HG02571 (cell line): Measurements from ENCODE around the gene MYO18B.

ENCODE experiments used
- ATAC-seq: cut with Tn5 transposase; IDR thresholded peaks from one replicate; pipeline ENCODE4 v1.9.1; 2021; ENCODE audit warnings: mild to moderate bottlenecking, moderate library complexity; ENCODE audit not compliant: unreplicated experiment

Gene MYO18B

DNA sequence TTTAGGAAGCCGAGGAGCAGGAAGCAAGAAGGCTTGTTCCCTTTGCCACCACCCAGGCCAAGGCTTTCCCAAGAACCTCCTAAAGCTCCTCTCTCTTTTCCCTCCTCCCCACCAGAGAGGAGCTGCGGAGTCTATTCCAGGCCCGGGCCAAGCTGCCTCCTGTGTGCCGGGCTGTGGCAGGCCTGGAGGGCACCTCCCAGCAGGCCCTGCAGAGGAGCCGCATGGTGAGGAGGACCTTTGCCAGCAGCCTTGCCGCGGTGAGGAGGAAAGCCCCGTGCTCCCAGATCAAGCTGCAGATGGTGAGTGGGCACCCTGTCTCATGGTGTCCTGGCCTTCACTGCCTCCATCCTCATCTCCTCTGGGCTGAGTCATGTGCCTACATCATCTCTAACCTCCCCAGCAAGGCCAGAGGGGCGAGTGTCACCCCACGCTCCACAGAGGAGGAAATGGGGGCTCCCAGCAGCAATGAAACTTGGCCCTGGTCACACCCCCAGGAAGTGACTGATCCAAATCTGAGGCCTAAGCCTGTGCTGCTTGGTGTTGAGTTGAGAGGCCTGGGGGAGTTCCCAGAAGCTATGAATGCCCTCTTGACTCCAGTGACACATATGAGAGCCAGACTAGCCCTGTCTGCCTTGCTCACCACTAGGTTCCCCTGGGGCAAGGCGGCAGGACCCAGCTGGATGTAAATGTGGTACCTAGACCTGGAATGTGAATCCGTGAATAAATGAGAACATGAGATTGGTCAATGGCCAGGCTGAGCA, 104.2 kb downstream of the MYO18B start:
- ATAC-seq, result no peak

DNA sequence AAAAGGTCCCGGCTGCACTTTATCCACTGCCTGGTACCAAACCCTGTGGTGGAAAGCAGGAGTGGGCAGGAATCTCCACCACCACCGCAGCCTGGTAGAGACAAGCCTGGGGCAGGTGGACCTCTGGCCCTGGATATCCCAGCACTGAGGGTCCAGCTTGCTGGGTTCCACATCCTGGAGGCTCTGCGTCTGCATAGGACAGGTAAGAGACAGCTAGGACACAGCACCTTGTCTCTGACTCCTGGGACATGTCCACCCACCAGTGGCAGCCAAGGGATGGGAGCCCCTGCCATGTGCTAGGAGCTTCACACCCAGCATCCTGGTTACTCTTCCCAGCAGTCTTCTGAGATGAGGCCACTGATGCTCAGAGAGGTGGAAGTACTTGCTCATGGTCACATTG, 105.5 kb downstream of the MYO18B start:
- no peak for ATAC-seq

DNA sequence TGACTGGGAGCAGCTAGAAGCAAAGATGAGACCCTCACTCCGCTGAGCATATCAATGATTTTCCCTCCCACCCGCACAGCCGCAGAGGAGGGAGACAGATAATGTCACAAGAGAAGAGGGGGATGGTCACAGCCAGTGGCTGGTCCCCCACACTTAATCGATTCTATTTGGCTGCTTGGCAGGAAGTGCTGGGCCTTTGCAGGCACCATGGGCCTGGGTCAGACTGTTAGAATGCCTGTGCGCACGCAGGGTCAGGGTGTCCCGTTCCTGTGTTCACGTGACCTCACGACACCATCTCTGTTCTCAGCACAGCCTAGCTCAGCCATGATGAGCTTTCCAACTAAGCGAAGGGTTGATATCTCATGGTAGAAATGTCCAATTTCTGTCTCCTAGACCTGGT, 107.0 kb downstream of the MYO18B start:
- no peak for ATAC-seq

DNA sequence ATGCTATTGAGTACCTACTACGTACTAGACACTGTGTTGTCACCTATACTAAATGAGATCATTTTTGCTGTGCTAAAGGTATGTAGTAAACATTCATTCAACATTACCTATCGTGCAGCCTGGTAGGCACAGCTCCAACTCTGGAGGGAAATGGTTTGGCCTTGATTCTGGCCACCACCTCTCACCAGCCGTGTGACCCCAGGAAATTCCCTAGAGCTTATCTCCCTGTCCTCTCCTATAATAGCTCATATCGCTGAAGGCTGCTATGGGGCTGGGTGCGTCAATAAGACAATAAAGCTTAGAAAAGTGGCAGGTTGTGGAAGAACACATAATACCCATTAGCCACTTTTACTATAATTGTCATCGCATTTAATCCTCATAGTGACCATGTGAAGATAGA, 107.5 kb downstream of the MYO18B start:
- no peak for ATAC-seq

DNA sequence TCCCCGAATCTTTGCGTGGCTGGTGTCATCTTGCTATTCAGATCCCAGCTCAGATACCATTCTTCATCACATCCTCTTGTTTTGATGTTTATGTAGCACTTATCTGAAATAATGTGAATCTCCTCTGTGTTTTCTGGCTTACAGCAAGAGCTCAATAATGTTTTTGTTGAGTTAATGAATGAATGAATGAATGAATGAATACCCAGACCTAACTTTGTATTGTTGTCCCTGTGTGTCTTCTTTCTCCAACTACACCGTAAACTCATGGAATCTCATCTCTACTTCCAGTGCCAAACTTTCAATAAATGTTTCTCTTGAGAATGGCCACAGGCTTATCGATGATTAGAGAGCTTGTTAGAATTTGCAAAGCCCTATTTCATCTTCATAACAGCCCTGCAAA, 110.2 kb downstream of the MYO18B start:
- ATAC-seq, result no peak

DNA sequence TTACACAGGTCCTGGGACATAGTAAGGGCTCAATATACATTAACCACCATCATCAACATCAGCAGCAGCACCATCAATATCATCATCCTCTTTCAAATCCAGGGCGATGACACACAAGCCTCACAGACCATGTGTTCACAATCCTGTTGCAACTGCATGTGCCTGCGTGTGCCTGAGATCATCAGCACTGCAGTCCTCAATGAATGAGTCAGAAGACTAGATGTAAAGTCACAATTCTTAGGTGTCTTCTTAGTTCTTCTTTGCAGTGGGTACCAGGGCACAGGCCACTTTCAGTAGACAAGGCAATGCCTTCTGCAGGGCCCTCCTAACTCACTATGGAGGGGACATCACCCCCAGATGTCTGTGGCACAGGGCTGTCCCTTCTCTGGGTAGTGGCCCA, 111.1 kb downstream of the MYO18B start:
- no peak for ATAC-seq

DNA sequence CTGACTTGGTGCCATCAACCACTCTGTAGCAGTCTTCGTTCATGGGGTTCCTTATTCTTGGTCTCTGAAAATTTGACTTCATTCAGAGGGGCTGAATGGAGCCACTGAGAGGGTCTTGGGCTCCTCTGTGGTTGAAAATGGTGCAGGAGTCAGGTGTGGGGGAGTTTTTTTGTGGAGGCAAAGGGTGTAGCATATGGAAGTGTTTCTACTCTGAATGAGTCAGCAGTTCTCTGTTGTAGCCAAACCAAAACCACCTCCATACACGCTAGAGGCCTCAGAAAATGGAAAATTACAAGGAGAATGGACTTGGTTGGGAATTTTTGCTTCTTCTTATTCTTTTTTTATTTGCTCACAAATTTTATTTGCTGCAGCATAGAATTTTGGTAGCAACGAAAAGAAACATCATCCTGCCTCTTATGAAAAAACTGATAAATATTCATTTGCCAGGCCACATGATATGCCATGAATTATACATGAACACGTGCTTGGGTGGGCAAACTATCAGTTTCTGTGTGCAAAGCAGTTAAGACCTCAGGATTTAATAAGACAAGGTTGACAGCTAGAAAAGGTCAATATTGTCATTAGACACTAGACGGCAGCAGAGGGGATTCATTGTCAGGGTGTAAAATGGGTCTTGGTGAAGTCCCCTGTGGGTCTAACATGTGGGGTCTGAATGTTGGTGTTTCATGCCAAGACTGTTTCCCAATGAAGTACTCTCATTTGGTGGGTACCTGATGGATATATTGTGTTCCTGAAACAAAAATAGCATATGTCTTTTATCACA, 111.7 kb downstream of the MYO18B start:
- ATAC-seq, result no peak

DNA sequence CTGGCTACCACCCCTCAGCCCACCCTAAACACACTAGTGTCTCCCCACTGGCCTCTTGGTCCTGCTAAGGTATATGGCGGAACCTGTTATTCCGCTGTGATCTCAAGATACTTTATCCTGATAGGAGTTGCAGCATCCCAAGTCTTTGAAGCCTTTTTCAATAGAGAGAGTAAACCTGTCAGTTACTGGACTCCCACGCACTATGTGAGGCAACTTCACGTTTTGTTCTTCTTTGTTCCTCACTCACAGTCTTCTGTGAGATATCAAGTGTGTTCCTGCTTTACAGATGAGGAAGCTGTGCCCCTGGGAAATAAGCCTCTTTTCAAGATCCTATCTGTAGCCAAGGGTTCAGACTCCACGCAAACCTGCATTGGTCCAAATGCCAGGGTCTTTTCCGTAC, 127.8 kb downstream of the MYO18B start:
- no peak for ATAC-seq

DNA sequence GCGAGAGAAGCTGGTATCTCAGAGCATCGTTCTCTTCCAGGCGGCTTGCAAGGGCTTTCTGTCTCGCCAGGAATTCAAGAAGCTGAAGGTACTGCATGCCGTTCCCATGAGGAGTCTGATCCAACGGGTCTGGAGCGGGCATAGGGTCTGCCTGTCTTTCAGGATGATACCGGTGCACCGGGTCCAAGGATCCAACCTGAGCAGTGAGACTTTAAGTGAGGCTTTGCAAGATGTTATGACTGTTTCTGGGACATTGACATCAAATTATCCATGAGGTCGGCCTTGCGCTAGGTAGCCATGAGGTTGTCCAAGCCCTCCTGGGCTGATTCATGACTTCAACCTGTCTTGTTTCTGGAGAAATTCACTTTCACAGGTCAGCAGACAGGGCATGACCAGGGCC, 132.3 kb downstream of the MYO18B start:
- no peak for ATAC-seq

DNA sequence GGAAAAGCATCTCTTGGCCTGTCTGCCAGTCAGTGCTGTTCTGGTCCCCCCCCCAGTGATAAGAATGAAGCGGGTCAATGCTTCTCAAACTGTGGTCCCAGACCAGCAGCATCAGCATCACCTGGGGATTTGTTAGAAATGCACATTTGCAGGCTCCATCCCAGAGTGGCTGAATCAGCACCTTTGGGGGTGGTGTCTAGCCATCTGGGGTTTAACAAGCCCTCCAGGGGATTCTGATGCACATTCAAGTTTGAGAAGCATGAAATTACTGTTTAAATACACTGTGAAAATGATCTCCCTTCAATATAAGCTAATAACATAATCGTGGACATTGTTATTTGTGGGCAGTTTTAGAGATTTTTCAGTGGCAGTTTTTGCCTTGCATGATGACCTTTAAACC, 133.5 kb downstream of the MYO18B start:
- no peak for ATAC-seq

DNA sequence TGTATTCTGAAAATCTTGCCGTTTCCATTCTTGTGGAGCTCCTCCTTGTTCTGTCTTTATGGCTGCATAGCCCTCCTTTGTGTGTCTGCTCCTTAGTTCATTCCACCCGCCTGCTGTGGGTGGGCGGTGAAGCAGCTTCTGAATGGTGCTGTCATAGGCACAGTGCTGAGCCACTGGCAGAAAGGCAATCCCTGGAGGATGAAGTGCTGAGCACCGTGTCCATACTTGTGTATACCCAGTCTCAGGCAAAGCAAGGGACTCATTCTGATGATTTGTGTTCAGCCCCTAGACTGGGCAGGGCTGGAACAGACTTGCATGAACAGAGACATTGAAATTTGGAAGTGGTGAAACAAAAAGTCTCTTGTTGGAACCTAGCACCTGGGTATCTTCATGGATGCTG, 134.9 kb downstream of the MYO18B start:
- no peak for ATAC-seq

DNA sequence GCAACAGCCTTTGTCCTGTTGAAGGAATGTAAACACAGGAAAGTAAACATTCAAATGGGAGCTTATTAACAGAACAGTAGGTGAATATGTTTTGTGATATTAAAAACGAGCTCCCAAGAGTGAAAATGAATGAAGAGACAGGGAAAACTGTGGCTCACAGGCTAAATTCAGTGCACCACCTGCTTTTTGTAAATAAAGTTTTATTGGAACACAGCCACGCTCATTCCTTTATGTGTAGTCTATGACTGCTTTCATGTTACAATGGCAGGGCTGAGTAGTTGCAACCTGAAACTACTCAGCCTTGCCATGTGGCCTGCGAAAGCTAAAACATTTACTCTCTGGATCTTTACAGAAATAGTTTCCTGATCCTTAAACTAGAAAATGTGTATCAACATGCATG, 136.9 kb downstream of the MYO18B start:
- ATAC-seq, result no peak

DNA sequence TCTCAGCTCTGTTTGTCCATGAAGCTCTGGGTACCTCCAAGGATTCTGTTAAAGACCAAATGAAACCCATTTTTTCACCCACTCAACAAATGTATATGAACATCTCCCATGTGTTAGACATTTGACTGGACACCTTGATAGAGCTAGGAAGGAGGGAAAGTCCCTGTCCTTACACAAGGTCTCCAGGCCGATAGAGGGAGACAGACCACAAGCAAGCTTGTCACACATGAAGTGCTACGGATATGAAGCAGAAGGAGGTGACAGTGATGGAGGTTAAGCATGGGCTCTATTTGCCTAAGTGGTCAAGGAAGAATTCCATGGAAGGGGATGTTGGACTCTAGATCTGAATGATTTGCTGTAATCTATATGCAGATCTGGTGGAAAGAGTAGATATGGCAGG, 138.5 kb downstream of the MYO18B start:
- ATAC-seq, result no peak

DNA sequence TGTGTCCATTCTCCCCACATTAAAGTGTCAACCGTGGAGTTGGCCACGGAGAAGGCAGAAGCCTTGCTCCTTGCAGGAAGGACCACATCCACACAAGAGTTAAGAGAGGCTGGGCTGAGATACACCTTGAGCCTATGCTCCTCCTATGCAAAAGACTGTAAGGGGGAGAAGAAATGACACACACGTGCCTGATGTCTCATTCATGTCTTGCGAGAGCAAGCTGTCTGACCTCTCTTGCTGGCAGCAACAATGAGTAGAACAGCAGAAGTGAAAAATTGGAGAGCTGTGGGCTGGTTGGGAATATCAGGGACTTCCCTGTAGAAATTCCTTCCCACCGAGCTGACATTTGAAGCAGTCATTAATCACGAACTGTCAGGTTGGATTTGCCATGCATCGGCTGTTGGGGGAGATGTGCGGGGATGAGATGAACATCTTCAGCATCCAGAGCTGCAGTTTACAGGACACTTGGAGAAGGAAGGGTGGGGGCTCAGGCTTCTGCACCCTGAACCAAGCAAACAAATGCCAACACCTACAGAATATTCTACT, 139.3 kb downstream of the MYO18B start:
- no peak for ATAC-seq

DNA sequence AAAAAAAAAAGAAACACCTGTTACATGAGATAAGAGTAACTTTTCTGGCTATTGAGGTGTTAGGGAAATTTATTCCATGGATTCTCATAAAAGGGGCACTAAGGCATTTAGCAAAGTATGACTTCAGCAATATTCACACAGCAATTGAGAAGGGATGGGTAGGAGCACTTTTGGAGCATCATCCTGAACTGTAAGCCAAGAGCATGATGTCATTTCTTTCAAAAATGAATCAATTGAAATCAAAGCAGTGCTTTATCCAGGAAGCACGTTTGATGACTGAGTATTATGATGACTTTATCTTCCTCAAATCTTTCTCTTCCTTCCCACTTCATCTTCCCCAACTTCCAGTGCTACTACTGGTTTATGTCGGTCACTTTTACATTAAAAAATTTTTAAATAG, 140.4 kb downstream of the MYO18B start:
- no peak for ATAC-seq

DNA sequence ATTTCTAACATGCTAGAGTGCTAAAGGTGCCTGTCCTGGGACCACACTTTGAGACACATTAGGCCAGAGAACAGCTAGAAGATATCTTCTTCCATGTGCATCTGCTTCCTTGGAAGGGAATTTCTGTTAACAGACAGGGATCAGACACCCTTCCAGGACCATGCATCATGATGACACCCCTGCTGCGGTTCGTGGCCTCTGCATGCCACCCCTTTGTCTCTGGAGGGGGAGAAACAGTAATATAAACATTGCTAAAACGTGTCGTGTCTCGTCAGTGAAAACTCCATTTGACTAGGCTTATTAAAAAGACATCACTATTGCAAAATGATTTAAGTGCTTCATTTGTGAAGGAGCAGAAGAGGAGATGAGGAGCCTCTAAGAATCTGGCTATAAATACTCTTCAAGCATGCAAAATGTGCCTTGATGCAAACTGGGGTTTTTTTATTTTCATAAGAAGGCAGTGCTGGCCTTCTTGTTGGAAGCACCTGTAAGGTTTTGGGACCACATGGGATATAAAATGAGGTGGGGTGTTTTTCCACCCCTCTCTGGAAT, 141.6 kb downstream of the MYO18B start:
- ATAC-seq, result no peak

DNA sequence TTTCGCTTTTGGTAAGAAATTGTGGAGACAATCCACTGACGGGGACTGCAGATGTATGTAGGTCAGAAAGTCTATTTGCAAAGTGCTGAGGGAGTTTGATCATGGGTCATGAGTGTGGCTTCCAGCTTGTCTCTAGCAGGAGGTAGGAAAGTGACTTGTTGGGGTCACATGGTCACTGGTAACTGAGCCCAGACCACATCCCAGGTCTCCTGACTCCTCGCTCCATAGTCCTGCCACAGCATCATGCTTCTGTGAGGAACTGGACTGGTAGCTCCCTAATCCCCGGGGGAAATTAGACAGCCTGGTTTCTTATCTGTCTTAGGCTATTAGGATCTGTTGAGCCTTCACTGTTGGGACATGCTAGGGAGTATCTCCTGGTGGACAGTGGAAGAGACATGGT, 142.1 kb downstream of the MYO18B start:
- no peak for ATAC-seq

DNA sequence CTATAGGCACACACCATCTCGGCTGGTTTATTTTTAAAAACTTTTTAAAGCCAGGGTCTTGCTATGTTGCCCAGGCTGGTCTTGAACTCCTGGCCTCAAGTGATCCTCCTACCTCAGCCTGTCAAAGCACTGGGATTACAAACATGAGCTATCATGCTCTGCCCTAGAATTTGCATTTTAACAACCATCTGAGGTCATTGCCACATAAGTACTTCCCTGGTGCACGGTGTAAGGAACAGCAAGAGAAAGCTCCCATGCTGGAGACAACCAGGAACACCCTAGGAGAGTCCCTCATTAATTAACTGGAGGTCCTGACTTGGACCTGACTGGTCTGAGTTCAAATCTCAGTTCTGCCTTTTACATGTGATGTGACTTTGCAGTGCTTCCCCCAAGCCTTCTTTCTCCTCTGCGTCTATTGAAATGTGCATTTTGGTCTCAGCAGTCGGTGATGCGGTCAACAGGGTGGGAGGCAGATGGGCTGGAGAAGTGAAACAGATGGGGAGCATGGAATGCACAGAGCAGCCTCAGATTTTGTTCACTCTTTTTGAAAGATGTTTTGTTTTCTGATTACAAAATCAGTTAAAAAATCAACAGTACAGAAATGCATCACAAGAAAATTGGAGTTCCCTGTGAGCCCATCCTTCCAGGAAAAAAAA, 146.5 kb downstream of the MYO18B start:
- no peak for ATAC-seq

DNA sequence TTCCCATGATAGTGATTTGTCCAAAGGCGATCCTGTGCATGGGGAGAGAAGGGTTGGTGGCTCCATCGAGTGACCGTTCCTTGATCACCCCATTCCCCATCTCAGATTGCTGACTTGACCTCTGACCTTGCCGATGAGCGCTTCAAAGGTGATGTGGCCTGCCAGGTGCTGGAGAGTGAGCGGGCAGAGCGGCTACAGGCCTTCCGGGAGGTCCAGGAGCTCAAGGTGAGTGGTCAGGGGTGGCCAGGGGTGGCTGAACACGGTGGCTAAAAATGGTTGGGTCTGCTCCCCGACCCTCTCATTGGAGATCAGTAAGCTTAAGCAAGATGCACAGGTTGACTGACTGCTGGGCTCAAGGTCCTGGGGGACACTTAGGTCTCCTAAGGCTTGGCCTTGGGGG, 148.7 kb downstream of the MYO18B start:
- no peak for ATAC-seq

DNA sequence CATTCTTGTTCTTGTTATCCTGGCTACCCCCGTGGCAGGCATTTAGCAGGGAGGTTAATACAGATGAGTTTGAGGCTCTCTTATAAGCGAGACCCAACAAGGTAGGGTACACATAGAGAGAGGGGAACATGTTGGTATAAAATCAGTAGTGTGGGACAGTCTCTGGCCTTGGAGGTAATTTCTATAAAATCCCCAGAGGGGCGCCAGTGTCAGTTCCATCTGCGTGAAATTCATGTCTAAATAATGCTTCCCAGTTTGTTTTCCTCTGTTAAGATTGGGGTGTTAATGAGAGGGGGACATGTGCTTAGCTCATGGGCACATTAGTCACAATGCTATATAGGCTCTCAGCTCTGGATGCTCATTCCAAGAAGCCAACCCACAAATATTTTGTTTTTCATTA, 150.7 kb downstream of the MYO18B start:
- no peak for ATAC-seq

DNA sequence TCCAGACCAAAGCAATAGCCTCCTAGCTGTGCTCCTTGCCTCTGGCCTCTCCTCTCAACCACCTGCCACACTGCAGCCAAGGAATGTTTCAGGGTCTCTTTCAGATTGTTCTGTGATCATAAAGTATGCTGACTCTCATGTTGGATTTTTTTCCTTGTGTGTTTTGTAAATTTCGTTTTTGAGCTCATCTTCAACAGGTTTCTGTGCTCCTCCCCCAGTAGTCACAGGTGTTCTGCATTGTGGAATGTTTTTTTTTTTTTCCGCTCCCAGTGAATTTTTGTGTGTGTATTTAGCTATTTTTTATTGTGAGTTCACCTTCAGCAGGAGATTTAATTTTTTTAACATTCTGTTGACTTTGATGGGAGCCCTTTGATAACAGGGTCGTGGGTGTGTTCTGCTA, 153.7 kb downstream of the MYO18B start:
- ATAC-seq, result no peak
